ENCODE results near the gene LYAR. TPM values are rescaled to one million over a fixed set of nuclear protein-coding genes. Genes with fewer than 3 reads are reported as not detected.

LYAR gene, protein sequence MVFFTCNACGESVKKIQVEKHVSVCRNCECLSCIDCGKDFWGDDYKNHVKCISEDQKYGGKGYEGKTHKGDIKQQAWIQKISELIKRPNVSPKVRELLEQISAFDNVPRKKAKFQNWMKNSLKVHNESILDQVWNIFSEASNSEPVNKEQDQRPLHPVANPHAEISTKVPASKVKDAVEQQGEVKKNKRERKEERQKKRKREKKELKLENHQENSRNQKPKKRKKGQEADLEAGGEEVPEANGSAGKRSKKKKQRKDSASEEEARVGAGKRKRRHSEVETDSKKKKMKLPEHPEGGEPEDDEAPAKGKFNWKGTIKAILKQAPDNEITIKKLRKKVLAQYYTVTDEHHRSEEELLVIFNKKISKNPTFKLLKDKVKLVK
- total RNA-seq (2014; rRNA removed; shearing (Covaris generic)), result 89.0 and 97.9 TPM in 2 replicates

DNA sequence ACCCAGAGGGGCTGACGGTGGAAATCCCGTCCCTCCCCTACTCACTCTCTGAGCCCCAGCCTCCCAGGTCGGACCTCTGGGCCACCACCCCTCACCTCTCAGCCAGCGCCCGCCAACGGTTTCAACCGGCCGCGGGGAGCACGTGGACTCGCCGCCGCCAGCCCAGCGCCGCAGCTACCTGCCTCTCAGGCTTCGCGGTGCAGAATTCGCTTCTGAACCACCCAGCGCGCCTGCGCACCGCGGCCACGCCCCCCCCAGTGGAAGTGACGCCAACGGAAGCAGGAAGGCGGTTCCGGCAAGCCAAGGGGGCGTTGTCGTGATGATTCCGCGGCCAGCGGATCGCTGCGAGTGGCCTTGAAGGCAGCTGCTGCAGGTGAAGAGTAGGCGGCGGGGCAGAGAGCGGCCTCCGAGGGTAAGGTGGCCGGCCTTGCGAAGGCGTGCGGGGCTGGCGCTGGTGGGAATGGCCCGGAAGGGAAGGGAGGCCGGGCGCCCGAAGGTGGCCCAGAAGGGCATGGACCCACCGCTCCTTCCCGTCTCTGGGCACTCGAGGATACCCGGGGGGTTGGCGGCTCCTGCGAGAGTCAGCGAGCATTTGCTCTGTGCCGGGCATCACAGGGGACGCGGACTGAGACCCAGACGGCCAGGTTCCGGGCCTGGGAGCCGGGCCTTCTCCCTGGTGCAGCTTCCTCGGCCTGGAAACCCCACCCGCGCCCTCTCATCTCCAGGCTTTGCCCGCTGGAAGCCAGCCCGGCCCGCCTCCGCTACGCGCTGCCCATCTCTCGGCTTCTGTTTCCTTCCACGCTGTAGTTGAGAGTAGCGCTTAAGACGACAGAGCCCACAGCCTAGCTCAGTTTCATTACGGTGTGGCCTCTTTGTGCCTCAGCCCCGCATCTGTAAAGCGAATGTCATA lies at the start of gene LYAR, which contains the start of gene ZBTB49:
TSS of gene LYAR (minus strand) at position 214 of the 910 bp plus-strand sequence. CDS start 6,412 bp downstream, outside the sequence.
TSS of gene ZBTB49 (plus strand) at position 311 of the 910 bp plus-strand sequence. CDS start 9,695 bp downstream, outside the sequence.

DNA sequence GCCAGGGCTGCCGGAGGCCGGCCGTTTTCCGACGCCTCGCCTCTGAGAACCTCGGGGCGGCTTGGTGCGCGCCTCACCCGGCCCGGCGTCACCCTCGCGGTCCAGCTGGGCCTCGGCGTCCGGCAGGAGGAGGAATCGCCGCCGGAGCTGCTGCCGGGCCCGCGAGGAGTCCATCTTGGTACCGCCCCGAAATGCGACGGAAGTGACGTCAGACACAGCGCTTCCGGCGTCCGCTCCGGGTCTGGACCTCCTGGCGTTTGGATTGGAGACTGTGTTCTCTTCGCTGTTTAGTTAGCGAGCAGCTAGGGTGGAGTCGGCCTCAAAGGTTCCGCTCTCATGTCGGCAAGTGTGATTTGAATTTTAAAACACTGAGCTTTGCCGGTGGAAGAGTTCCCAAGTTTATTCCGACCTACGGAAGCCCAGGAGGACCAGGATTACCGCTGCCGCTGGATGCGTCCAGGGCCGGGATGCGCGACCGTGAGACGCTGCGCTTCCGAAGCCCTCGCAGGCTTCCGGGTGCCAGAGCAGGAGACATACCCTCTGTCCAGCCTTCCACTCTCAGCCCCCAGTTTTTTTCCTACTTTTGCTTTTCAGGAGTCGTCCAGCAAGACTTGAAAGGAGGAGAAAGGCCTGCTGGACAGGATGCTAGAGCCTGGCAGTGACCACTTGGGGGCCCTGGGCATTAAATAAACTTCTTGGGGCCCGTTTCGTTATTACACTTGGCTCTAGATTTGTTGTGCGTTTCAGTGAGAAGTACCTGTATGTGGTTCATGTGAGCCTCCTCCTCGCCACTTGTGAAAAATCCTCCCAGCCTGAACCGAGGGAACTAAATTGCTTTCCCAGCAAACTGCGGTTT lies 41.7 kb downstream of the LYAR start, which contains the start of gene TMEM128:
TSS of gene TMEM128 (minus strand) at position 195 of the 856 bp plus-strand sequence. CDS start at position 174, 21 bp downstream.

DNA sequence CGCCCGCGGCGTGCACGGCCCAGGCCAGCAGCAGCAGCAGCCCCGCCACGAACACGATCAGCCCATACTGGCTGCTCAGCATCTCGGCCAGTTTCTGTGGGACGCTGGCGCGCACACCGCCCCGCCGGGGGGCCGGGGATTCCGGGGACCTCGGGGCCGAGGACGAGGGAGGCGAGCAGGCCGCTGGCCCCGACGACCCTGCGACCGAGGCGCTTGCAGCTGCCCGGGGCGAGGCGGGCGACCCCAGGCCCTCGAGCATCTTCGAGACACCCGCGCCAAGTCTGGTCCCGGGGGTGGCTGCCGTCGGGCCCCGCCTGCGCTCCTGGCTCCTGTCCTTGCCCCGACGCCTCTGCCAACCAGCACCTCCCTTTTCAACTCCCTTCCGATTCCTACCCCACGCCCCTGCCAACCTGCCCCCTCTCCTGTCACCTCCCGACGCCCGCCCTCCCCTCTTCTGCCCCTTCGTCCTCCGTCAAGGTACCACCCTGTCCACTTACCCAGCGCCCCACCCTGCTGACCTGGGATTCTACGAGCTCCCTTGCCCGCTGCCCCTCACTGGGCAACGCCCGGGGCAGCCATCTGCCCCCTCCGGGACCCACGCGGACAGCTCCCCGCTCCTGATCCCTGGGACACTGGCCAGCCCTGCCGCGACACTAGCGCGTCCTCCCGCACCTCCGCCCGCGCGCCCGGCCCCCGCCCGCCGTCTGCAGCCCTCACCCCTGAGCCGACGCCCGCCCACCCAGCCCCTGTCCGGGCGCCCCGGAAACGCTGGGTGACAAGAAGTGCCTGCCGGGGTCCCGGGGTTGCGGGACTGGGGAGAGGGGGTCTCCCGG lies 63.1 kb downstream of the LYAR start, which contains the start of gene OTOP1:
TSS of gene OTOP1 (minus strand) at position 324 of the 833 bp plus-strand sequence. CDS start at position 259, 65 bp downstream.

Other genes starting within 250 kb of the LYAR start
- gene OTOP1, start 63.2 kb downstream of the LYAR start, total RNA-seq (2014; rRNA removed; shearing (Covaris generic)), result not detected in 2 replicates
- gene TMEM128, start 41.9 kb downstream of the LYAR start, total RNA-seq (2014; rRNA removed; shearing (Covaris generic)), result 17.5 and 20.5 TPM in 2 replicates
- gene ZBTB49, start 97 bp upstream of the LYAR start, total RNA-seq (2014; rRNA removed; shearing (Covaris generic)), result 8.1 and 8.4 TPM in 2 replicates
- 0.32 and 0.34 TPM in 2 replicates for gene NSG1, start 96.9 kb upstream of the LYAR start, total RNA-seq (2014; rRNA removed; shearing (Covaris generic))

All from A375 (cell line).